NCI-H524 treated with DMSO at 0.1 percent for 48 hours (cell line): ENCODE measurements around the gene AAMP.

Experiments
- DNase-seq: peaks from one replicate; lab custom pipeline; 2025; lab: John Stamatoyannopoulos, UW

Gene AAMP

GRCh38 chr2:218259099-218259961 is 10.6 kb downstream of the AAMP start:
- DNase-seq, result no peak

- no peak for DNase-seq
These were observed 12.5 kb downstream of the AAMP start for GRCh38 chr2:218257390-218257981.

GRCh38 chr2:218256612-218257350 is 13.2 kb downstream of the AAMP start:
- DNase-seq, result no peak

- DNase-seq, result no peak
These were observed 14.5 kb downstream of the AAMP start for GRCh38 chr2:218255446-218255845.

- DNase-seq, result no peak
These were observed 16.7 kb downstream of the AAMP start for GRCh38 chr2:218253232-218253625.

GRCh38 chr2:218252509-218253231 is 17.3 kb downstream of the AAMP start:
- DNase-seq, result no peak

GRCh38 chr2:218249691-218250090 is 20.2 kb downstream of the AAMP start:
- no peak for DNase-seq

GRCh38 chr2:218245214-218245613 is 24.7 kb downstream of the AAMP start:
- DNase-seq, result no peak

- no peak for DNase-seq
These were observed 25.3 kb downstream of the AAMP start for GRCh38 chr2:218244665-218245064.

- no peak for DNase-seq
These were observed 25.7 kb downstream of the AAMP start for GRCh38 chr2:218244204-218244603.

GRCh38 chr2:218238887-218239286 is 31.1 kb downstream of the AAMP start:
- DNase-seq, result no peak

- no peak for DNase-seq
These were observed 33.1 kb downstream of the AAMP start for GRCh38 chr2:218236829-218237228.

GRCh38 chr2:218235017-218235416 is 34.9 kb downstream of the AAMP start:
- no peak for DNase-seq

- DNase-seq, result no peak
These were observed 35.4 kb downstream of the AAMP start for GRCh38 chr2:218234521-218234920.

GRCh38 chr2:218233543-218233942 is 36.4 kb downstream of the AAMP start:
- no peak for DNase-seq

- no peak for DNase-seq
These were observed 39.1 kb downstream of the AAMP start for GRCh38 chr2:218230882-218231281.

GRCh38 chr2:218229851-218230250 is 40.1 kb downstream of the AAMP start:
- no peak for DNase-seq

- DNase-seq, result no peak
These were observed 40.7 kb downstream of the AAMP start for GRCh38 chr2:218229239-218229638.

GRCh38 chr2:218228366-218229090 is 41.4 kb downstream of the AAMP start:
- DNase-seq, result no peak

- DNase-seq, result no peak
These were observed 43.0 kb downstream of the AAMP start for GRCh38 chr2:218226903-218227302.

GRCh38 chr2:218224186-218224585 is 45.8 kb downstream of the AAMP start:
- no peak for DNase-seq

- no peak for DNase-seq
These were observed 46.9 kb downstream of the AAMP start for GRCh38 chr2:218223046-218223445.
